MCF 10A (cell line): ENCODE measurements around the gene TCF7. TPM values are rescaled to one million over a fixed set of nuclear protein-coding genes. Genes with fewer than 3 reads are reported as not detected.

Experiments used
- BruUV-seq: library from RNA; stranded (reverse); fragments of 400-500 nt; replicated peaks from 2 replicates; lab custom pipeline; 2021; lab: Mats Ljungman, UMichigan
- CTCF ChIA-PET: fragments of 300-600 bp; sonication (Branson Sonifier 250); formaldehyde crosslinking; extraction: SDS; loops from one replicate; lab custom pipeline; 2021; ENCODE audit warnings: antibody characterized with exemption, inconsistent platforms; lab: Yijun Ruan, JAX
- POLR2A ChIA-PET: fragments of 300-600, 350-650 bp; sonication (Branson Sonifier 250); formaldehyde crosslinking; extraction: SDS; loops from one replicate; lab custom pipeline; 2020; ENCODE audit warnings: antibody characterized with exemption, inconsistent platforms; lab: Yijun Ruan, JAX
- DNase-seq: peaks from one replicate; pipeline ENCODE4 v3.0.0-alpha.2; 2018; ENCODE audit not compliant: unreplicated experiment
- H3K27ac Mint-ChIP-seq: one replicate; pipeline ENCODE4 v1.8.0; 2022; ENCODE audit warnings: mild to moderate bottlenecking, low read depth, mixed read lengths; ENCODE audit not compliant: unreplicated experiment
- H3K27me3 Mint-ChIP-seq: one replicate; pipeline ENCODE4 v1.8.0; 2022; ENCODE audit warnings: mixed read lengths; ENCODE audit not compliant: insufficient read depth, unreplicated experiment
- H3K36me3 Mint-ChIP-seq: one replicate; pipeline ENCODE4 v1.8.0; 2022; ENCODE audit warnings: mild to moderate bottlenecking, moderate library complexity, mixed read lengths; ENCODE audit not compliant: insufficient read depth, unreplicated experiment
- H3K4me1 Mint-ChIP-seq: one replicate; pipeline ENCODE4 v1.8.0; 2022; ENCODE audit warnings: mixed read lengths; ENCODE audit not compliant: insufficient read depth, unreplicated experiment
- H3K4me3 Mint-ChIP-seq: one replicate; pipeline ENCODE4 v1.8.0; 2022; ENCODE audit warnings: mild to moderate bottlenecking, moderate library complexity, mixed read lengths; ENCODE audit not compliant: unreplicated experiment
- H3K9me3 Mint-ChIP-seq: one replicate; pipeline ENCODE4 v1.8.0; 2022; ENCODE audit warnings: mixed read lengths; ENCODE audit not compliant: unreplicated experiment
- CTCF ChIP-seq: fragments of 200-600 bp; IDR thresholded peaks from one replicate; pipeline ENCODE4 v1.8.0; 2022; ENCODE audit warnings: antibody characterized with exemption, mild to moderate bottlenecking; ENCODE audit not compliant: unreplicated experiment
- intact Hi-C: fragments of 100-400 bp; cut with micrococcal nuclease; formaldehyde crosslinking; loops from 2 replicates; pipeline ENCODE4 v1.14.1; 2022
- total RNA-seq: library from RNA; stranded (reverse); gene quantifications from 2 replicates; pipeline ENCODE4 v1.2.3, GENCODE V29; 2022

TCF7 gene
- total RNA-seq, 1 experiment from 2014 or later, result 0.42 TPM

- ChIA-PET CTCF (interaction anchor here (0.5 to 19.8 kb wide), 4 partner anchors 7 to 157 kb away, joined by 3 to 867 read pairs (median 30); no protein-coding TSS in a partner anchor), POLR2A (no interaction called here)
- peaks cover 49% of the 10 kb centered on the region for H3K36me3 Mint-ChIP-seq
- H3K27ac Mint-ChIP-seq, result no peak overlapping the region
- intact Hi-C loops, result no loop called here
- no peak for TF ChIP-seq CTCF
- H3K9me3 Mint-ChIP-seq, result no peaks in the 10 kb centered on the region
- DNase-seq, result no peak
- H3K4me3 Mint-ChIP-seq, result no peak overlapping the region
- no TSS peak for BruUV-seq
- no peaks in the 10 kb centered on the region for H3K4me1 Mint-ChIP-seq
- H3K27me3 Mint-ChIP-seq, result no peaks in the 10 kb centered on the region
These were observed 17.3 kb downstream of the TCF7 start for GRCh38 chr5:134131578-134132350.

GRCh38 chr5:134132372-134133187 is 18.1 kb downstream of the TCF7 start:
- Mint-ChIP-seq H3K9me3 (no peaks in the 10 kb centered on the region), H3K36me3 (peaks cover 52% of the 10 kb centered on the region), H3K4me3 (no peak overlapping the region), H3K4me1 (no peaks in the 10 kb centered on the region), H3K27me3 (no peaks in the 10 kb centered on the region), H3K27ac (no peak overlapping the region)
- no peak for TF ChIP-seq CTCF
- ChIA-PET POLR2A (no interaction called here), CTCF (interaction anchor here (0.7 to 19.8 kb wide), 2 partner anchors 29 to 90 kb away, joined by 3 to 867 read pairs; no protein-coding TSS in a partner anchor)
- DNase-seq, result no peak
- no TSS peak for BruUV-seq
- intact Hi-C loops, result no loop called here

GRCh38 chr5:134133188-134133994 is 18.9 kb downstream of the TCF7 start:
- no TSS peak for BruUV-seq

More at GRCh38 chr5:134133188-134133994, 18.9 kb downstream of the TCF7 start:
- intact Hi-C loops, result no loop called here
- Mint-ChIP-seq H3K4me3 (no peak overlapping the region), H3K9me3 (no peaks in the 10 kb centered on the region), H3K27me3 (no peaks in the 10 kb centered on the region), H3K36me3 (peaks cover 51% of the 10 kb centered on the region), H3K27ac (no peak overlapping the region), H3K4me1 (no peaks in the 10 kb centered on the region)
- DNase-seq, result no peak
- ChIA-PET CTCF (interaction anchor here (1.0 to 19.8 kb wide), 4 partner anchors 14 to 91 kb away, joined by 4 to 867 read pairs (median 4); no protein-coding TSS in a partner anchor), POLR2A (interaction anchor here (1.0 kb wide), 1 partner anchor 120 kb away, joined by 3 read pairs; no protein-coding TSS in a partner anchor)
- no peak for TF ChIP-seq CTCF
